T-helper 1 cell treated with Interleukin-12 subunit alpha and Interleukin-12 subunit beta and Interleukin-4 antibody, amounts not matched to agents 30 ng/mL and 1 ng/mL, for 36 hours (primary cell): ENCODE measurements around the gene PRX. TPM values are rescaled to one million over a fixed set of nuclear protein-coding genes. Genes with fewer than 3 reads are reported as not detected.
"Not testable (repeated sequence)": the region's sequence is repeated elsewhere in the genome, so short reads cannot be mapped to it uniquely, and the experiment has no call there.

Experiments used
- intact Hi-C: fragments of 100-400 bp; cut with micrococcal nuclease; formaldehyde crosslinking; loops from one replicate; pipeline ENCODE4 v1.15.1; 2024
- total RNA-seq: library from RNA; stranded (reverse); gene quantifications from 2 replicates; pipeline ENCODE4 v1.2.3, GENCODE V29; 2022

PRX gene, protein sequence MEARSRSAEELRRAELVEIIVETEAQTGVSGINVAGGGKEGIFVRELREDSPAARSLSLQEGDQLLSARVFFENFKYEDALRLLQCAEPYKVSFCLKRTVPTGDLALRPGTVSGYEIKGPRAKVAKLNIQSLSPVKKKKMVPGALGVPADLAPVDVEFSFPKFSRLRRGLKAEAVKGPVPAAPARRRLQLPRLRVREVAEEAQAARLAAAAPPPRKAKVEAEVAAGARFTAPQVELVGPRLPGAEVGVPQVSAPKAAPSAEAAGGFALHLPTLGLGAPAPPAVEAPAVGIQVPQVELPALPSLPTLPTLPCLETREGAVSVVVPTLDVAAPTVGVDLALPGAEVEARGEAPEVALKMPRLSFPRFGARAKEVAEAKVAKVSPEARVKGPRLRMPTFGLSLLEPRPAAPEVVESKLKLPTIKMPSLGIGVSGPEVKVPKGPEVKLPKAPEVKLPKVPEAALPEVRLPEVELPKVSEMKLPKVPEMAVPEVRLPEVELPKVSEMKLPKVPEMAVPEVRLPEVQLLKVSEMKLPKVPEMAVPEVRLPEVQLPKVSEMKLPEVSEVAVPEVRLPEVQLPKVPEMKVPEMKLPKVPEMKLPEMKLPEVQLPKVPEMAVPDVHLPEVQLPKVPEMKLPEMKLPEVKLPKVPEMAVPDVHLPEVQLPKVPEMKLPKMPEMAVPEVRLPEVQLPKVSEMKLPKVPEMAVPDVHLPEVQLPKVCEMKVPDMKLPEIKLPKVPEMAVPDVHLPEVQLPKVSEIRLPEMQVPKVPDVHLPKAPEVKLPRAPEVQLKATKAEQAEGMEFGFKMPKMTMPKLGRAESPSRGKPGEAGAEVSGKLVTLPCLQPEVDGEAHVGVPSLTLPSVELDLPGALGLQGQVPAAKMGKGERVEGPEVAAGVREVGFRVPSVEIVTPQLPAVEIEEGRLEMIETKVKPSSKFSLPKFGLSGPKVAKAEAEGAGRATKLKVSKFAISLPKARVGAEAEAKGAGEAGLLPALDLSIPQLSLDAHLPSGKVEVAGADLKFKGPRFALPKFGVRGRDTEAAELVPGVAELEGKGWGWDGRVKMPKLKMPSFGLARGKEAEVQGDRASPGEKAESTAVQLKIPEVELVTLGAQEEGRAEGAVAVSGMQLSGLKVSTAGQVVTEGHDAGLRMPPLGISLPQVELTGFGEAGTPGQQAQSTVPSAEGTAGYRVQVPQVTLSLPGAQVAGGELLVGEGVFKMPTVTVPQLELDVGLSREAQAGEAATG (N-terminal part only)
- 0.66 and 0.68 TPM in 2 replicates for total RNA-seq

GRCh38 chr19:40413291-40413845, at the start of gene PRX:
Gene PRX, minus strand, starts transcription at chr19:40413378. Its CDS starts 5,446 bp downstream, at chr19:40407932.
- intact Hi-C loops = no loop called here

GRCh38 chr19:40461669-40462221, 48.6 kb upstream of the PRX start:
- intact Hi-C loops = no loop called here

DNA sequence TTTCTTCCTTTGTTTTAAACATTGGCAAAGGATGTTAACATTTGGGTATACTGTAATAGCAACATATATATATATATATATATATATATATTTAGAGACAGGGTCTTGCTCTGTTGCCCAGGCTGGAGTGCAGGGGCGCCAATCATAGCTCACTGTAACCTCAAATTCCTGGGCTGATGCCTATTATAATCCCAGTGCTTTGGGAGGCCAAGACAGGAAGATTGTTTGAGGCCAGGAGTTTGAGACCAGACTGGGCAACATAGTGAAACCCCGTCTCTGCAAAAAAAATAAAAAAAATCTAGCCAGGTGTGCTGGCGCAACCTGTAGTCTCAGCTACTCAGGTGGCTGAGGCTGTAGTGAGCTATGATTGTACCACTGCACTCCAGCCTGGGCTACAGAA, 47.0 kb upstream of the PRX start:
- intact Hi-C loops = no loop called here

DNA sequence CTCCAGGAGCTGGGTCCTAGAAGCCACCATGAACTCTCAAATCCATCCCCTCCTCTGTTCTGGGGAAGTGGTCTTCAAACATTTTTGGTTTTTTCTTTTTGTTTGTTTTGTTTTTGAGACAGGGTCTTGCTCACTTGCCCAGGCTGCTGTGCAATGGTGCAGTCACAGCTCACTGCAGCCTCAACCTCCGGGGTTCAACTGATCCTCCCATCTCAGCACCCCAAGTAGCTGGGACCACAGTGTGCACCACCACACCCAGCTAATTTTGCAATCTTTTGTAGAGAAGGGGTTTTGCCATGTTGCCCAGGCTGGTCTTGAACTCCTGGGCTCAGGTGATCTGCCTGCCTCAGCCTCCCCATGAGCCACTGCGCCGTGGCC, 45.4 kb upstream of the PRX start:
- intact Hi-C loops = no loop called here

DNA sequence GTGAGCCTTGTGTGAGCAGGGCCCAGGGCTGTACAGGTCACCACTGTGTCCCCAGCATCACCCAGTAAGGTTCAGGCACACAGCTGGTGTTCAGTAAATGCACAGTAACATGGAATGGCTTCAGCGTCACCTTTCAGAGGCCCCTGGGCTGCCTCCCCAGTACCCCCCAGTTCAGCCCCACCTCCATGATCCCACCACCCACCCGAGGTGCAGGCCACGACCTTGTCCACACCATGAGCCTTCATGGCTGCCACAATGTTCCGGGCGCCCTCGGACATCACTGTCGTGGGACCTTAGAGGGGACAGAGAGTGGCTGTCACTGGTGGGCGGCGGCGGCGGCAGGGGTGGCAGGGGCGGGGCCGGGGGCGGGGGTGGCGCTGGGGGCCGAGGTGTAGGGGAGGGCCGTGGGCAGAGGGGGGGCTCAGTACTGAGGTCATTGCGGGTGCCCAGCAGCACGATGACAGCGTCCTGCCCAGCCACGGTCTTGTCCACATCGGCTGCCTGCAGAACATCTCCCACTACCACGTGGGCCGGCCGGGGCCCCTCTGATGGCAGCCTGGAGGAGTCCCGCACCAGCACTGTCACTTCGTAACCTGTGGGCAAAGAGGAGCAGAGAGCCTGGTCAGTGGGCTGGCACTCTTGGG, 44.9 kb upstream of the PRX start:
- intact Hi-C loops = no loop called here

DNA sequence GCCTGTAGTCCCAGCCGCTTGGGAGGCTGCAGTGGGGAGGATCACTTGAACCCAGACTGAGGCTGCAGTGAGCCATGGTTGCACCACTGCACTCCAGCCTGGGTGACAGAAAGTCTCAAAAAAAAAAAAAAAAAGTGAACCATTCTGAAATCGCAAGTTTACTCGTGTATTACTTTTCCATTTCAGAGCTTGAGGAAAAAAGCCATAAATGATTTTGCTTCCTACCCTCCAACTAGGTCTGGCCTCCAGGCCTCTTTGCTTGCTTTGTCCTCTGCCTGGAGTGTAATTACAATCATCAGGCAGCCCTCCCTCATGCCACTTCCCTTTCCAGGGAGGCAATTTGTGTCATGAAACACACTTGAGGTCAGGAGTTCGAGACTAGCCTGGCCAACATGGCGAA, 43.9 kb upstream of the PRX start:
- intact Hi-C loops = no loop called here

GRCh38 chr19:40453943-40454342, 40.8 kb upstream of the PRX start:
- intact Hi-C loops = not testable (repeated sequence)

DNA sequence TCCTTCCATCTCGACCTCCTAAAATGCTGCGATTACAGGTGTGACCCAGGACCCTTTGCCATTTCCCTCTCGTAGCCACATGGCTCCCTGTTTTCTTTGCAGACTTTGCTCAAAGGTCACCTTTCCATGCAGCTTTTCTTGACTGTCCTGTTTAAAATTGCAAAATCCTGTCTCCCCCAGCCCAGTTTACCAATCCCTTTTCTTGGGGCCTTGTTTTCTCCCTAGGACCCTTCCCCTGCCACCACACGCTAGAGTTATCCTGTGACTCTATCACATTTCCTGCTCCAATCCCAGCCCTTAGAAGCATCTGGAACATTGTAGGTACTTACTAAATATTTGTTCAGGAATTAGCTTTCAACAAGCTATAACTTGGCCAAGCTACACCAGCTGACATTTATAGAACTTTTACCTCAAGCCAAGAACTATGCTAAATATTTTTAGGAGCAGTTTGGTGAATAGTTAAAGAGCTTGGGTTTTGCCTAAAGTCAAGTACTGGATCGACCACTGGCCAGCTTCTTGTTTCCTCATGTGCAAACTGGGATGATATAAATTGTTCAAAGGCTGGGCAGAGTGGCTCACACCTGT, 40.1 kb upstream of the PRX start:
- intact Hi-C loops = no loop called here

- intact Hi-C loops = no loop called here
These were observed 38.8 kb upstream of the PRX start for GRCh38 chr19:40452016-40452415.

DNA sequence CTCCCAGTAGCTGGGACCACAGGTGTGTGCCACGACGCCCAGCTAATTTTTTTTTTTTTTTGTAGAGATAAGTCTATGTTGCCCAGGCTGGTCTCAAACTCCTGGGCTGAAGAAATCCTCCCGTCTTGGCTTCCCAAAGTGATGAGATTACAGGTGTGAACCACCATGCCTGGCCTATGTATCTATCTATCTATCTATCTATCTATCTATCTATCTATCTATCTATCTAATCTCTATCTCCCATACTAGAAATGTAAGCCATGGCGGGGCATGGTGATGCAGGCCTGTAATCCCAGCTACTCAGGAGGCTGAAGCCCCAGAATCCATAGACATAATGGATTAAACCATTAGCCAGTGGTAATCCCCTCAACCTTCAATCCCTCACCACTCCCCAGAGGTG, 37.5 kb upstream of the PRX start:
- intact Hi-C loops = no loop called here

- intact Hi-C loops = loop anchor here (10.0 kb wide), 2 partner anchors 265 to 1085 kb away; partner anchors contain the start of genes COQ8B and ITPKC
These were observed 36.3 kb upstream of the PRX start for GRCh38 chr19:40449506-40449905.

DNA sequence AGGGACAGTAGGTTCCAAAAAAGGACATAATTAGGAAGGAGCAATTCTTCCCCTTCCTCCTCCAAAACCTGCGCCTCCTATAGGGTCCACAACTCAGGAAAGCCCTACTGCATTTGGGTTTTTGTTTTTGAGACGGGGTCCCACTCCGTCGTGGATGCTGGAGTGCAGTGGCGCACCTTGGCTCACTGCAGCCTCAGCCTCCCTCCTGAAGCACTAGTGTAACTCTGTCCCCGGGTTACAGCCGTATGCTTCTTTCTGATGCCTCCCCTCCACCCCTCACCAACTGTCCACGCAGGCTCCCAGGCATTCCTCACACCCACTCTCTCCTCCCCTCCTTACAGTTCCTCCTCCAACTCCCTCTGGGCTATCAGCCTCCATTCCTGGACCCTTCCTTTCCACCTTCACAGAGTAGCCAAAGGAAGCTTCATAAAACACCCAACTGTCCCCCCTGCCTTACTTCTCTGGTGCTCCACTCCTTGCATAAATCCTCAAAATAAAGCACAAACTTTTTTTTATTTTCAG, 33.1 kb upstream of the PRX start:
- intact Hi-C loops = loop anchor here (10.0 kb wide), 2 partner anchors 268 to 1088 kb away; partner anchors contain the start of genes COQ8B and ITPKC

DNA sequence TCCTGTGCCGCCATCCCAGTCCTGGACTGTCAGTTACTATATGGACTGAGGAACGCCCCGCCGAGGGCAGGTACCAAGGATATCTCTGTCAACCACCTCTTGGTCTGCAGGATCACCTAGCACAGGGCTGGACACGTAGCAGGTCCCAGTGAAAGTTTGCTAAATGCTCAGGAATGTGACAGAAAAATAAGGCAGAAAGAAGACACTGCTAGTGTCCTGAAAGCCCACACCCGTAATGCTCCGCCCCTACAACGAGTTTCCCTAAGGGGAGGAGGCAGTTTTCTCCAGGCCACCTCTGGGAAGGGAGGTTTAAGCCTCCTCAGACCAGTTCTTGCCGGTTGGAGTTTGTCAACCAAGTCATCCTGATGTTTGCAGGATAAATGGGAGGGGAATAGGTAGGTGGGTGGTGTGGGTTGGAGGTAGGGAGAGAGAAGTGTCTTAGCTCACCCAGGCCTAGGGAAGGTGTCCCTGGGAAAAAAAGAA, 32.6 kb upstream of the PRX start:
- intact Hi-C loops = loop anchor here (10.0 kb wide), 2 partner anchors 269 to 1089 kb away; partner anchors contain the start of genes COQ8B and ITPKC

DNA sequence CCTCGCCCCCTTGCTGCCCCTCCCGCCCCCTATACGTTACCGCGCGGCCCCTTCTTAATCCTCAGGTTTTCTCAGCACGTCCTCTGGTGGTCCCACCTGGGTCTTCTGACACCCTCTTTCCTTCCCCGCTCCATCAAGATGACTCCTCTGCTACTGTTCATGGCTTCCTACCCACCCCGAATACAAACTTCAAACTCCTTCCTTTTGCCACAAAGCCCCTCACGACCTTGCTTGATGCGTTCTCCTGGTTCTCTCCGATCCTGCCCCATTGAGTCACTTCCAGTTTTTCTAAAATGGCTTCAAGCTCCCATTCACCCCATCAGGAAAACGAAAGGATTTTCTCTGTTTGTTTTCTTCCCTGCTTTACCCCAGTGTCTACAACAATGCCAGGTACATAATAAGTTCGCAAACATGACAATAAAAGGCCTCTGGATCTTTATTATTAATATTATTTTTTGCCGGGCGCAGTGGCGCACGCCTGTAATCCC, 31.7 kb upstream of the PRX start:
- intact Hi-C loops = loop anchor here (1.0 to 10.0 kb wide), 14 partner anchors 97 to 1090 kb away; partner anchors contain the start of genes AKT2, C19orf47, COQ8B and DYRK1B

DNA sequence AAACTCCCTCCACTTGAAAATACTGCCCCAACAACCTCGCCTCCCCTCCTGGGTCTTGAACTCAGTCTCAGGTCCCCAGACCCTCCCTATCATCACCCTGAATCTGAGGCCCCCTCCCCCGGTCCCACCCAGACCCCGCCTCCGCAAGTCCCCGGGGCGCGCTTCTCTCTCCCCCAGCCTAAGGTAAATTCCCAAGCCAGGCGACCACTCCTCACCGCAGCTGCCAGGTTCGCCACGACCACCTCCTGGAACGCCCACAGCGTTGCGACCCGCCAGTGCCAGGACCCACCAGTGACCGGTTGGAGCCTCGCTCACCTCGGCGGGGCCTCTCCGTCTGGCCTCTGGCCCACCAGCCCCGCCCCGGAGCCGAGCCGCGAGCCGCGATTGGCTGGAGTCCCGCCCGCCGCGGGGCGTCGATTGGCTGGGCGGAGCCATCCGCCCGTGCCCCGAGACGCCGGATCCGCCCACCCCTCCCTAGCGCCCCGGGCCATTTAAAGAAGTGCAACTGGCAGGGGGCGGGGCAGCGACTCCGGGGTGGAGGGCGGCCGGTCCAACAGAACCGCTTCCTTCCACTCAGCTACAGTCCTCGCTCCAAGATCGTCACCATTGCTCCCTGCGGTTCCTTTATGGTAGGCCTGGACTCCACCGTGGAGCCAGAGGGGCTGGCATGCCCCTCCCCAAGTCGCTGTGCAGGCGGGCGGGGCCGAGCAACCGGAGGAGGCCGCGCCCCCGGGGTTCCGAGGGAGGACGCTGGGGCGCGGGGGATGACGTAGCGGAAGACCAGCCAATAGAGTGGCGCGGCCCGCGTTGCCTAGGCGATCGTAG, 31.0 kb upstream of the PRX start, which contains the start of gene SERTAD3:
Gene SERTAD3 (minus strand): TSS at position 336 of the 825 bp plus-strand sequence. CDS start 2,255 bp downstream, outside the sequence.
- intact Hi-C loops = loop anchor here (1.0 to 10.0 kb wide), 23 partner anchors 11 to 1091 kb away; partner anchors contain the start of genes AKT2, BCKDHA, BLVRB and C19orf47

DNA sequence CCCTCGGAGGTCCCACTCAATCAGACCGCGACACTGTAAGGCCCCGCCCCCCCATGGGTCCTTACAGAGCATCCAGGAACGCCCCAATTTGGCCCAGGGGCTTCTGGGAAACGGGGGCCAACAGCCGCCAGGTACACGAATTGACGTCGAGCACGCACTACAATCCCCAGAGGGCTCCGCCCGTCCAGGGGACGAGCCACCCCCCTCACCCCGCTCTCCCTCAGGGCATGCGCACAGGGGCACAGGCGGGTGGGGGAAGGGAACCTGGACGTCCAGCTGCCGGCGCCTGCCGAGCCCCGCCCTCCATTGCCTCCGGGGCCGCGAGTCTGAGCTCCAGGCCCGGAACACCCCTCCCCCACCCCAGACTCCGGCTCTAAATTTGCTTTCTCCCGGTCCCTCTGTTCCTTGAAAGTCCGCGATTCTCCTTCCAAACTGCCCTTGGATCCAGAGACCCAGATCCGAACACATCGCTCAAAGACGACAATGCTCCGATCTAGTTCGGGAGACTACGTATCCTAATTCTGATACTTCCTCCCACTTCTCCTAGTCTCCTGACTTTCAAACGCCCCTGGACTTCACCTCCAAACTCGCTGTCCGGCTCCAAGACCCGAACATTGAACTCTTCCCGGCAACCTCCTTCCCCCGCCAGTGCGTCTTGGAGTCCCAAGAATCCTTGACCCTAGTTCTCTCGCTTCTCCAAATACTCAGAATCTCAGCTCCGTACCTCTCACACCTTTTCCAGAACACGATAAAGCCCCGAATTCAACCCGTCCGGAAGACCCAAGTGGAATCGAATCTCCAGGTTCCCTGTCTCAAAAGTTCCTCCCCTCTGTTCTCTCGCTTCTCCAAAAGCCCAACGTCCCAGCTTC, 30.2 kb upstream of the PRX start:
- intact Hi-C loops = loop anchor here (1.0 to 10.0 kb wide), 15 partner anchors 10 to 1091 kb away; partner anchors contain the start of genes BCKDHA, BLVRB, COQ8B and DYRK1B
